ENCODE measurements around the gene TMEM52B. TPM values are rescaled to one million over a fixed set of nuclear protein-coding genes. Genes with fewer than 3 reads are reported as not detected.

The TMEM52B gene
- total and polyA plus RNA-seq, 7 donors, result 0.12 to 1.2 TPM; not detected in 5

DNA sequence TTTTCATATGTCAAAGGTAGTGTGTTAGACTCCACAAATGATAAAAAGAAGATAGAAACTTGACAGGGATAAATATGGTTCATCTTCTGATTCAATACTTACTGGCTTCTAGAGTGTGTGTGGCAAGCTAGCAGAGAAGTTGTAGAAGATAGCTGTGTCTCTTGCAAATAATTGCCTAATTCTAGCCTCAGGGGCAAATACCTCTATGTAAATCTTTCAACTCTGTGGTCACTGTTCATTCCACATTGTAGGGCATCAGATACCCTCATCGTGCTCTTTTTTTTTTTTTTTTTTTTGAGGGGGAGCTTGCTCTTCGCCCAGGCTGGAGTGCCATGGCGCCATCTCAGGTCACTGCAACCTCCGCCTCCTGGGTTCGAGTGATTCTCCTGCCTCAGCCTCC lies 8.6 kb upstream of the TMEM52B start:
- TF ChIP-seq POLR2A (IDR thresholded peaks at IDR 0.05), result no peak
- no peak for TF ChIP-seq EP300 (IDR thresholded peaks at IDR 0.05)
- TF ChIP-seq, protein P1, sequence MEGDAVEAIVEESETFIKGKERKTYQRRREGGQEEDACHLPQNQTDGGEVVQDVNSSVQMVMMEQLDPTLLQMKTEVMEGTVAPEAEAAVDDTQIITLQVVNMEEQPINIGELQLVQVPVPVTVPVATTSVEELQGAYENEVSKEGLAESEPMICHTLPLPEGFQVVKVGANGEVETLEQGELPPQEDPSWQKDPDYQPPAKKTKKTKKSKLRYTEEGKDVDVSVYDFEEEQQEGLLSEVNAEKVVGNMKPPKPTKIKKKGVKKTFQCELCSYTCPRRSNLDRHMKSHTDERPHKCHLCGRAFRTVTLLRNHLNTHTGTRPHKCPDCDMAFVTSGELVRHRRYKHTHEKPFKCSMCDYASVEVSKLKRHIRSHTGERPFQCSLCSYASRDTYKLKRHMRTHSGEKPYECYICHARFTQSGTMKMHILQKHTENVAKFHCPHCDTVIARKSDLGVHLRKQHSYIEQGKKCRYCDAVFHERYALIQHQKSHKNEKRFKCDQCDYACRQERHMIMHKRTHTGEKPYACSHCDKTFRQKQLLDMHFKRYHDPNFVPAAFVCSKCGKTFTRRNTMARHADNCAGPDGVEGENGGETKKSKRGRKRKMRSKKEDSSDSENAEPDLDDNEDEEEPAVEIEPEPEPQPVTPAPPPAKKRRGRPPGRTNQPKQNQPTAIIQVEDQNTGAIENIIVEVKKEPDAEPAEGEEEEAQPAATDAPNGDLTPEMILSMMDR (IDR thresholded peaks at IDR 0.05), result no peak
- Histone ChIP-seq H3K4me1 (peaks cover 0 to 11% (median 4%) of the 10 kb centered on the region in 4 donors), H3K9me3 (no peaks in the 10 kb centered on the region), H3K4me3 (no peak overlapping the region), H3K27ac (no peak overlapping the region), H3K27me3 (no peaks in the 10 kb centered on the region), H3K36me3 (no peaks in the 10 kb centered on the region)
- DNase-seq, result no peak
- 80 to 90% methylated on average over 5 of the region's 5 CpGs for WGBS, 2 donors
- intact Hi-C loops (cut with DNase I), result no loop called here

- no peaks in the 10 kb centered on the region for H3K36me3 ChIP-seq
- no peaks in the 10 kb centered on the region for H3K27me3 ChIP-seq
- no peak for DNase-seq
- intact Hi-C loops (cut with DNase I), result no loop called here
- H3K4me3 ChIP-seq, result no peak within 1 kb of the TSS
- no peaks in the 10 kb centered on the region for H3K9me3 ChIP-seq
- 78 to 86% methylated on average over 7 of the region's 7 CpGs for WGBS, 2 donors
- TF ChIP-seq EP300 (IDR thresholded peaks at IDR 0.05) (no peak), POLR2AphosphoS5 (IDR thresholded peaks at IDR 0.05) (no peak), POLR2A (IDR thresholded peaks at IDR 0.05) (no peak)
- TF ChIP-seq, protein P1 (IDR thresholded peaks at IDR 0.05), result no peak
- peaks cover 0 to 11% (median 4%) of the 10 kb centered on the region in 4 donors for H3K4me1 ChIP-seq
- H3K27ac ChIP-seq, result no peak within 1 kb of the TSS
Measured at GRCh38 chr12:10171973-10172728, 6.7 kb upstream of the TMEM52B start, which contains the start of gene OLR1. Gene OLR1, minus strand, starts transcription at chr12:10172132. Its CDS starts 55 bp downstream, at chr12:10172077.

GRCh38 chr12:10174986-10175614 lies 3.7 kb upstream of the TMEM52B start:
- WGBS, 2 donors, result 79 to 89% methylated on average over 2 of the region's 2 CpGs
- DNase-seq, result no peak
- Histone ChIP-seq H3K4me1 (no peaks in the 10 kb centered on the region), H3K9me3 (no peaks in the 10 kb centered on the region), H3K27ac (no peak overlapping the region), H3K4me3 (no peak overlapping the region), H3K27me3 (no peaks in the 10 kb centered on the region), H3K36me3 (no peaks in the 10 kb centered on the region)
- TF ChIP-seq POLR2AphosphoS5 (IDR thresholded peaks at IDR 0.05), result no peak
- TF ChIP-seq, protein P1 (IDR thresholded peaks at IDR 0.05), result no peak
- no peak for TF ChIP-seq POLR2A (IDR thresholded peaks at IDR 0.05)
- no peak for TF ChIP-seq EP300 (IDR thresholded peaks at IDR 0.05)
- intact Hi-C loops (cut with DNase I), result no loop called here

GRCh38 chr12:10175846-10176636 lies 2.8 kb upstream of the TMEM52B start:
- no peaks in the 10 kb centered on the region for H3K36me3 ChIP-seq
- TF ChIP-seq, protein P1 (IDR thresholded peaks at IDR 0.05), result no peak
- TF ChIP-seq POLR2A (IDR thresholded peaks at IDR 0.05), result no peak
- TF ChIP-seq POLR2AphosphoS5 (IDR thresholded peaks at IDR 0.05), result no peak
- TF ChIP-seq EP300 (IDR thresholded peaks at IDR 0.05), result no peak
- no peak overlapping the region for H3K27ac ChIP-seq
- H3K9me3 ChIP-seq, result no peaks in the 10 kb centered on the region
- no peak overlapping the region for H3K4me3 ChIP-seq
- H3K4me1 ChIP-seq, result no peaks in the 10 kb centered on the region
- no peak for DNase-seq
- intact Hi-C loops (cut with DNase I), result no loop called here
- H3K27me3 ChIP-seq, result no peaks in the 10 kb centered on the region
- 21 to 67% methylated on average over 5 of the region's 5 CpGs for whole genome bisulfite sequencing, 2 donors
